ENCODE results near the gene ALX4.

DNA sequence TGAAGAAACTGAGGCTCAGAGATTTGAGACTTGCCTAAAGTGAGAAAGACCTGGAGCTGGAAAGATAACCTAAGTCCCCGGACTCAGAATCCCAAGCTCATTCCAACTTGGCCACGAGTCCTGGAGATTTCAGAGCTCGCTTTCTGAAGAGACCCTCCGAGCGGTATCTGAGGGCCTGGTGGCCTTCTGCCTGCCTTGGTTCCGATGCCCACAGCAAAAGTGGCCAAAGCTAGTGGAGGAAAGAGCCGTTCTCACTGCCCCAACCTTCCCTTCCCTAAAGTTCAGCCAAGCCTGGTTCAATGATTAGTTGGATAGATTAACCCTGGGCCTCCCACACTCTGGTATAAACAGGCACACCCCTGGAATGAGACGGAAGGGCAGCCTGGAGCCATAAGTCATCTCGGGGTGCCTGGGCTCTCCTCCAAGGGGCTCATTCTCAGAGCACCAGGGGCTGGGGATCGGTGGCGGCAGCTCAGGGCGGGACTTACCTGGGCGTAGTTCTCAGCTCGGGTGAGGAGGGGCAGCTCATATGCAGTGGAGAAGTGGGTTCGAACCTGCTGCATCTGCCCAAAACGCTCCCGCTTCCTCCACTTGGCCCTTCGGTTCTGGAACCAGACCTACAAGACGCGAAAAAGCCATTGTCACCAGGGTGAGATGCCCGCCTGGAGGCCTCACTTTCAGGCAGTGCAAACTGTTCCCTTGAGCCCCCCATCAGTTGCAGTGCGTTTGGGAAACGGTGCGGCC lies 42.8 kb downstream of the ALX4 start:
- TF ChIP-seq, protein P1, sequence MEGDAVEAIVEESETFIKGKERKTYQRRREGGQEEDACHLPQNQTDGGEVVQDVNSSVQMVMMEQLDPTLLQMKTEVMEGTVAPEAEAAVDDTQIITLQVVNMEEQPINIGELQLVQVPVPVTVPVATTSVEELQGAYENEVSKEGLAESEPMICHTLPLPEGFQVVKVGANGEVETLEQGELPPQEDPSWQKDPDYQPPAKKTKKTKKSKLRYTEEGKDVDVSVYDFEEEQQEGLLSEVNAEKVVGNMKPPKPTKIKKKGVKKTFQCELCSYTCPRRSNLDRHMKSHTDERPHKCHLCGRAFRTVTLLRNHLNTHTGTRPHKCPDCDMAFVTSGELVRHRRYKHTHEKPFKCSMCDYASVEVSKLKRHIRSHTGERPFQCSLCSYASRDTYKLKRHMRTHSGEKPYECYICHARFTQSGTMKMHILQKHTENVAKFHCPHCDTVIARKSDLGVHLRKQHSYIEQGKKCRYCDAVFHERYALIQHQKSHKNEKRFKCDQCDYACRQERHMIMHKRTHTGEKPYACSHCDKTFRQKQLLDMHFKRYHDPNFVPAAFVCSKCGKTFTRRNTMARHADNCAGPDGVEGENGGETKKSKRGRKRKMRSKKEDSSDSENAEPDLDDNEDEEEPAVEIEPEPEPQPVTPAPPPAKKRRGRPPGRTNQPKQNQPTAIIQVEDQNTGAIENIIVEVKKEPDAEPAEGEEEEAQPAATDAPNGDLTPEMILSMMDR (IDR thresholded peaks at IDR 0.05; ENCODE audit: low read length), result no peak
- TF ChIP-seq EZH2 (optimal IDR thresholded peaks at IDR 0.05; ENCODE audit: low read depth, low read length), result no peak

All from MM.1S (cell line).